Aorta (tissue), 5 donors: Measurements from ENCODE around the gene BMP6. TPM values are rescaled to one million over a fixed set of nuclear protein-coding genes. Genes with fewer than 3 reads are reported as not detected.

Source experiments
- ATAC-seq: fragments of 200-7000 bp; cut with Tn5 transposase; one replicate; pipeline ENCODE4 v1.9.1; 2022; ENCODE audit warnings: moderate library complexity; ENCODE audit not compliant: low FRiP score
- DNase-seq, 2 donors: peaks; one replicate each; pipeline ENCODE4 v3.0.0-alpha.2; 2020
- H3K27ac ChIP-seq, 2 donors: one replicate each; pipeline ENCODE4 v1.5.1; 2013; ENCODE audit warnings: low read length in 2 of 2, mild to moderate bottlenecking in 2 of 2, moderate library complexity in 2 of 2, control low read depth in 1 of 2, inconsistent platforms in 1 of 2, low read depth in 1 of 2
- H3K27me3 ChIP-seq, 2 donors: one replicate each; pipeline ENCODE4 v1.6.1; 2013; ENCODE audit warnings: control low read depth in 1 of 2, low read length in 1 of 2, mild to moderate bottlenecking in 1 of 2, moderate library complexity in 1 of 2; ENCODE audit not compliant: insufficient read depth in 2 of 2, control insufficient read depth in 1 of 2
- H3K36me3 ChIP-seq, 2 donors: one replicate each; pipeline ENCODE4 v1.6.1; 2013; ENCODE audit warnings: control low read depth in 1 of 2, low read length in 1 of 2, mild to moderate bottlenecking in 1 of 2; ENCODE audit not compliant: insufficient read depth in 2 of 2, control insufficient read depth in 1 of 2
- H3K4me1 ChIP-seq, 2 donors: one replicate each; pipeline ENCODE4 v1.6.1; 2013; ENCODE audit warnings: low read length in 2 of 2, control low read depth in 1 of 2, mild to moderate bottlenecking in 1 of 2, moderate library complexity in 1 of 2; ENCODE audit not compliant: insufficient read depth in 2 of 2, control insufficient read depth in 1 of 2
- H3K4me3 ChIP-seq, 2 donors: one replicate each; pipeline ENCODE4 v1.5.1; 2013; ENCODE audit warnings: low read length in 2 of 2, control low read depth in 1 of 2, mild to moderate bottlenecking in 1 of 2
- H3K9me3 ChIP-seq: one replicate; pipeline ENCODE4 v1.6.1; 2013; ENCODE audit warnings: mild to moderate bottlenecking, low read length; ENCODE audit not compliant: control insufficient read depth
- WGBS, 2 donors: extraction: QIAGEN DNeasy Blood & Tissue Kit; methylation state at CpG; one replicate each; pipeline ENCODE4 v1.1.7; 2013; 5-methylcytosine and 5-hydroxymethylcytosine counted together
- intact Hi-C, 2 donors: fragments of 100-400 bp; cut with DNase I; formaldehyde crosslinking; loops; one replicate each; pipeline versions ENCODE4 v1.14.2 to v1.15.0; 2022
- polyA plus RNA-seq, 2 donors: library from polyadenylated mRNA; stranded (reverse); fragments of 200-250 nt; gene quantifications; one replicate each; pipeline ENCODE4 v1.2.3, GENCODE V29; 2013
- total RNA-seq, 2 donors: library from RNA; stranded (reverse); fragmentation: NEBNext Ultra II Directional; extraction: Animal tissue kit (Norgen Biotek cat#: 25700); gene quantifications; one replicate each; pipeline ENCODE4 v1.2.1, GENCODE V29; 2021
- donor health status: healthy with polysubstance abuse.
- donor health status: Bipolar disorder and iron deficiency.
- donor health status: DM: no; HTN: no; CAD: no.
- donor health status: DM: no; HTN: no; CAD: no.
- donor health status: DM: yes; HTN: yes; CAD: no.

Gene BMP6
- total and polyA plus RNA-seq, 4 donors: 1.2 to 5.2 (median 4.0) TPM

DNA sequence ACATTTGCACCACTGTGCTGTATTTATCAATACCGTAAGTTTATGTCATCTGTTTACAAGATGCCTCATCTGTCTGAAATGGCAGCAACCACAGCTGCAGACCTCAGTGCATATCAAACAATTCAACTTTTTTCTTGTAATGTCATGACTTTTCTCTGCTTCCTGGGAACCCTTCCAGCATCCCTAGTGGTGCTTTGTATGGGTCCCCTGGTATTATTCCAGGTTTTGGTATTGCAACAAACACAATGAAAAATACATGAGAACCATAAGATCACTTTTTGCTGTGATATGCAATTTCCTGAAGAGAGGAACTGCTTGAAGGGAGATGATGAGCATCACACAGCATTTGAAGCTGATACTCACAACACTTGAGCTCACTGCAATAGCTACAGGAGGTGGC is 196.7 kb downstream of the BMP6 start:
- Histone ChIP-seq H3K4me3 (no peak overlapping the region), H3K36me3 (no peaks in the 10 kb centered on the region), H3K27me3 (no peaks in the 10 kb centered on the region), H3K4me1 (no peaks in the 10 kb centered on the region), H3K27ac (no peak overlapping the region), H3K9me3 (peaks cover 7% of the 10 kb centered on the region)
- ATAC-seq (no peak), DNase-seq (no peak)
- intact Hi-C loops: no loop called here
- 87 to 94% methylated on average over 1 of the region's 1 CpG for WGBS, 2 donors

GRCh38 chr6:7924867-7925266 is 199.0 kb downstream of the BMP6 start:
- Histone ChIP-seq H3K4me1 (no peaks in the 10 kb centered on the region), H3K4me3 (no peak overlapping the region), H3K27ac (no peak overlapping the region), H3K9me3 (peaks cover 7% of the 10 kb centered on the region), H3K27me3 (no peaks in the 10 kb centered on the region), H3K36me3 (no peaks in the 10 kb centered on the region)
- intact Hi-C loops: no loop called here
- ATAC-seq (no peak), DNase-seq (no peak)

Other genes with a start within 250 kb of the BMP6 start
- 1 to 10 TPM; 4.1 to 6.3 TPM for gene DSP, start 184.4 kb upstream of the BMP6 start, total RNA-seq
- gene DSP, start 184.4 kb upstream of the BMP6 start, polyA plus RNA-seq: 10 to 100 TPM in 1 of 2 donors, under 1 TPM in 1; 0.41 to 22.8 TPM
- gene SNRNP48, start 135.9 kb upstream of the BMP6 start, total RNA-seq: 10 to 100 TPM in 1 of 2 donors, 1 to 10 TPM in 1; 8.0 to 15.2 TPM
- gene SNRNP48, start 135.9 kb upstream of the BMP6 start, polyA plus RNA-seq: 1 to 10 TPM; 7.0 to 8.7 TPM
- gene TXNDC5, start 184.7 kb downstream of the BMP6 start, total RNA-seq: 10 to 100 TPM; 94.7 to 96.7 TPM
- gene TXNDC5, start 184.7 kb downstream of the BMP6 start, polyA plus RNA-seq: 10 to 100 TPM; 62.5 to 94.0 TPM